ENCODE measurements around the gene RAD51B.
"Not testable (repeated sequence)": the region's sequence is repeated elsewhere in the genome, so short reads cannot be mapped to it uniquely, and the experiment has no call there.

RAD51B gene

GRCh38 chr14:68106456-68106855, 286.9 kb downstream of the RAD51B start:
- no peak for DNase-seq (ENCODE audit: low read depth in 2 of 2, low spot score in 1 of 2)

GRCh38 chr14:68106905-68107304, 287.3 kb downstream of the RAD51B start:
- no peak for DNase-seq (ENCODE audit: low read depth in 2 of 2, low spot score in 1 of 2)

DNA sequence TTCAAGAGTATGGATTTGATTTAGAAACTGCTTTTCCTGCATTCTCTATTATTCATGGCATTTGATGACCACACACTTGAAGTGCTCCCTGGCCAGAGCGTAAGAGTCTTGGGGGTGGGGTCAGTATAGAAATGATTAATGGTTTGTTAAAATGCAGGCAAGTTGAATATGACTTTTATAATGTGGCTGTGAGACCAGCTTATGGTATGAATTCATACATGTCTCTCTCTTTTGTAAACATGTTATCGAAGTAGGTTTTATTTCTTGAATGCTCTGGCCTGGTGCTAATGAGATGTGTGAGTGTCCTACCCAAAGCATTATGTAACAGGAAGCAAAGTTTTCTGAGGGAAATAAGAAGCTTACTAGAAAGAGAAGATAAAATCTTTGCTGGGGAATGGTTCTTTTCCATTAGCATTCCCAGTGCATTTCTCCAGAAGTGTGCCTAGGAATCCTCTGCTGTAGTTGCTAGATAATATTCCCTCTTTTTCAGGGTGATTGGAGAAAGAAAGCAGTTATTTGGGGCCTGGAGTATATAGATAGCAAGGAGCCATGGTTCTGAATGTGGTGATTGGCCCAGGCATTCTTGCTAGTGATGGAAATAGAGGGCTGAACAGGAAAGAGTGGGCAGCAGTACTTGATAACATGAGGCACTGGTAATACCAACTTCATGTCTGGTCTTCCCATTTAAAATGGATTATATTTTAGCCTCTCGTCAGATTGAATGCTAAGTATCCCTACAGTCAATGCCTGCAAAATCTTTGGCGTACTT, 289.7 kb downstream of the RAD51B start:
- DNase-seq (ENCODE audit: low read depth in 2 of 2, low spot score in 1 of 2), result no peak

GRCh38 chr14:68111097-68111852, 291.7 kb downstream of the RAD51B start:
- DNase-seq (ENCODE audit: low read depth in 2 of 2, low spot score in 1 of 2), result no peak

- DNase-seq (ENCODE audit: low read depth in 2 of 2, low spot score in 1 of 2), result no peak
These were observed 292.3 kb downstream of the RAD51B start for GRCh38 chr14:68111853-68112270.

DNA sequence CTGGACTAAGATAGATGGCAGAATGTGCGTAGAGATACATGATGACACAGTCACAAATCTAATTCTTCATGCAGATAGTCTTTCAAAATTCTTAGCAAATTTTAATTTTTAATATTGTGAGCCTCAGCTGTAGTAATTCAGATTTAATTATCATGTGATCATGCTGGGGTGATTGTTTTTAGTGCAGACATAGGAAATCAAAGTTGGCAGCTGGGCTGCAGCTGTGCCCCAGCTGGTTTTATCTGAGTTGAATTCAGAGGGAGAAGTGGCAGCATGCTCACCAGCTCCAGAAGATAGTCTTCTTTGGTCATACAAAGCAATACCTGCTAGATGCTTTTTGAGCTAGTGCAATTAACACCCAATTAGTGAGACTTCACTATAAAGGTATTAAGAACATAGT, 292.9 kb downstream of the RAD51B start:
- DNase-seq (ENCODE audit: low read depth in 2 of 2, low spot score in 1 of 2), result no peak

DNA sequence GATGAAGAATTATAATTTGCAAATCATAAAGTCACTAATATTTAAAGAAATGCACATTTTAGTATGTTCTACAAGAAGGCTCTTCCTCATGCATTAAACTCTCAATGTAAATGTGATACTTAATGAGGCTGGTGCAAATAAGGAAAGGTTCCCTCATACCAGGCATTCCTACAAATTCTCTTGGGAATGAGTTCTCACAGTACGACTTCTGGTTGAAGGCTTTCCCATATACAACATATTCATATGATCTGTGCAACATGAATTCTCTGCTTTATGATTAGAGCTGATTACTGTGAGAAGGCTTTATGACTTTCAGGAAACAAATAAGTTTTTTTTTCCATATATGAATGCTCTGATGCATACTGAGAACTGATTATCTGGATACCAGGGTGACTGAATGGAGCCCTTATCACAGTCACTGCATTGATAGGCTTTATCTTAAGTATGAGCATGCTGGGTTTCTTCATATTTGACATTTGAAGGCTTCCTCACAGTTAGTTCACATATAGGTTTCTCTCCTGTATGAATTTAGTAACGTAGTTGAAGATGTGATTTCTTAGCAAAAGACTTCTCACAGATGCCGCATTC, 293.9 kb downstream of the RAD51B start:
- DNase-seq (ENCODE audit: low read depth in 2 of 2, low spot score in 1 of 2), result no peak

DNA sequence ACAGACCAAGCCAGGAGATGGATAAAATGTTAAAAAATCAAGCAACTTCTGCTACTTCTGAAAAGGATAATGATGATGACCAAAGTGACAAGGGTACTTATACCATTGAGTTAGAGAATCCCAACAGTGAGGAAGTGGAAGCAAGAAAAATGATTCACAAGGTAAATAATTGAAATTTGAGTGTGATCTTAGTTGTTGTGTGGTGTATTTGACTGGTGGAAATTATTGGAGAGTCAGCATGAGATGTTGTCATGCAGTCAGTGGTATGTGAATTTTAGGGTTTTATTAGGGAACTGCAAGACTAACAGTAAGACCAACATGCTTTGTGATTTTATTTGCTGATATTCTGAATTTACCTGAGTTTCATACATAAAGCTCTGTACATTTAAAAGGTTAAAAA, 296.4 kb downstream of the RAD51B start:
- not testable (repeated sequence) for DNase-seq (ENCODE audit: low read depth in 2 of 2, low spot score in 1 of 2)

- no peak for DNase-seq (ENCODE audit: low read depth in 2 of 2, low spot score in 1 of 2)
These were observed 303.1 kb downstream of the RAD51B start for GRCh38 chr14:68122651-68123050.

DNA sequence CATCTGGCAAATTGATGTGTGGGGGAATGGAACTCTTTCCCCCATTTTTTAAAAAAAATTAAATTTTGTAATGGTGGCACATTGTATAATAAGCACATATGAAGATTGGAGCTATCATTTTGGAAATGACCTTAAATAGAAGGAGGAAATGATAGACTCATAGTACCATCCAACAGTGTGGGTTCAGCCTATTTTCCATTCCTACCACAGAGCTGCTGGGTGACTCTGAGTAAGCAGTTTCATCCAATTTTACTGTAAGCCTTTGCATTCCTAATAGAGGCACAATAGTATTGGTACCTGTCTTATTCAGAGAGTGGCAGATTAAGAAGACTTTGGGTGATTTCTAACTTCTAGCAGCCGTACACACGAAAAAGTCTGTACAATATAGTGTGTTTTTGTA, 304.5 kb downstream of the RAD51B start:
- DNase-seq (ENCODE audit: low read depth in 2 of 2, low spot score in 1 of 2), result no peak

- no peak for DNase-seq (ENCODE audit: low read depth in 2 of 2, low spot score in 1 of 2)
These were observed 305.6 kb downstream of the RAD51B start for GRCh38 chr14:68124979-68125731.

- DNase-seq (ENCODE audit: low read depth in 2 of 2, low spot score in 1 of 2), result no peak
These were observed 307.6 kb downstream of the RAD51B start for GRCh38 chr14:68127166-68127565.

DNA sequence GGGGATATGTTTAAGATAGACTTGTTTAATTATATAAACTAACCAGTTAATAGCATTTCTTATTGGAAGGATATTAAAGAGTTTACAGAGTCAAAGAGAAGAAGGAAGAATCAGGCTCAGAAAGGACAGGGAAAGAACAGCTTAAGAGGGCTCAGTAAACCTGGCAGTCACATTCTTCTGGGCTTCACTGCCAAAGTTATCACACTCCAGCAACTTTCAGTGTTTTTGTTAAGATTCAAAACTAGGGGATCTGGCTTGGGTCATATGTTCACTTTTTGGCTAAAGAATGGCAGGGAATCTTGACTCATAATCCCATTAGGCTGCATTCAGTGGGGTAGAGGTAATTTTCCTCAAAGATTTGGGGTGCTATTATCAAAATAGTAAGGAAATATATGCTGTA, 312.3 kb downstream of the RAD51B start:
- no peak for DNase-seq (ENCODE audit: low read depth in 2 of 2, low spot score in 1 of 2)

DNA sequence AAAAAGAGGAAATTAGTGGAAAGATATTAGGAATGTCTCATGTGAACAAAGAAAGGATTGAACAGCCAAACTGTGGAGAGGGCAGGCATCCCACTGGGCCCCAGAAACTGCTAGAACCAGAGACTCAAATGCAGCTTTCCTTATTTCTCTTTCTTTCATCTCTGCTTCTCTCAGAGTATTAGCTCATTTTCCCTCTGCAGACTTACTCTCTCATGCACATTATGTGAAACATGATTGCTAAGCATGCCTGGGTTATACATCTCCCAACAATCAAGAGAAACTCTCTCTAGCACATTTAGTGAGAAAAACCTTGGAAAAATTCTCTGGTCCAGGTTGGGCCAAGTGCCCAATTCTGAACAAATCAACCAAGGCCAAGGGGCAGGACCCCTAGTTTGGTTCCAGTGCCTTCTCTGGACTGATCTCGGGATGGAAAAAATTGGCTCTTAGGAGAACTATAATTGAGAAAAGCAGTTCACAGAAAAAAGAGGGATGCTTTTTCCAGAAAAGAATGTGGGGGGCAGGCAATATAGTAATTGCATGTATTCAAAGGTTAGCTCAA, 313.1 kb downstream of the RAD51B start:
- no peak for DNase-seq (ENCODE audit: low read depth in 2 of 2, low spot score in 1 of 2)

DNA sequence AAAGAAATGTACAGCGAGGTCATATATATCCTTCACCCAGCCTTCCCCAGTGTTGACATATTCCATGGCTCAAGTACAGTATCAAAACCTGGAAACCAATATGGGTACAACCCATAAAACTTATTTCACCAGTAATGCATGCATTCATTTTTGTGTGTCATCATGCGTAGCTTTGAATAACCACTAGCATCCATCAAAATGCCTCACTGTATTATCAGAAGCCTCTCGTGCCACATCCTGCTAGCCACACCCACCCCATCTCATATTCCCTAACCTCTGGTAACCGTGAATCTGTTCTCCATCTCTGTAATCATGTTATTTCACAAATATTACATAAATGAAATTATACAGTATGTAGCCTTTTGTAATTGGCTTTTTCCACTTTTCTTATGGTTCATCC, 314.3 kb downstream of the RAD51B start:
- no peak for DNase-seq (ENCODE audit: low read depth in 2 of 2, low spot score in 1 of 2)

- DNase-seq (ENCODE audit: low read depth in 2 of 2, low spot score in 1 of 2), result no peak
These were observed 315.4 kb downstream of the RAD51B start for GRCh38 chr14:68135028-68135427.

DNA sequence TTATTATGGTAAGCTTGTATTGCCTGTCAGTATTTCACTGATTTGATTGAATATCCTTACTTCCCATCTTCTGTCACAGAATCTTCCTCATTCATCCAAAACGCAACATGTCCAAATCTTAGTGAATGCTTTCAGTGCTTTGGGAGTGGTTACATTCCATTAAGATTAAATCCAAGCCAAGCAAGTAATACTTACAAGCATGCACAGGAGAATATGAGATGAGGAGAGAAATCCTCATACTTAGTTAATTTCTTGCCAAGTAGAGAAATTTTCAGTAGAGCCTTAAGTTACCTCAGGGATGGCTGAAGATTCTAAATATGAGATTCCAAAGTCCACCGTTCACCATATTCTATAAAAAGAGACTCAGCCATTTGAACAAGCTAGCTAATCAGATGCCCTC, 316.0 kb downstream of the RAD51B start:
- DNase-seq (ENCODE audit: low read depth in 2 of 2, low spot score in 1 of 2), result no peak

- DNase-seq (ENCODE audit: low read depth in 2 of 2, low spot score in 1 of 2), result no peak
These were observed 318.4 kb downstream of the RAD51B start for GRCh38 chr14:68137704-68138619.

- DNase-seq (ENCODE audit: low read depth in 2 of 2, low spot score in 1 of 2), result no peak
These were observed 320.0 kb downstream of the RAD51B start for GRCh38 chr14:68139431-68140075.
